ENCODE measurements around the gene LTB.

LTB gene

GRCh38 chr6:31547727-31548543 lies 34.3 kb downstream of the LTB start:
- DNase-seq (ENCODE audit: low read depth): no peak

DNA sequence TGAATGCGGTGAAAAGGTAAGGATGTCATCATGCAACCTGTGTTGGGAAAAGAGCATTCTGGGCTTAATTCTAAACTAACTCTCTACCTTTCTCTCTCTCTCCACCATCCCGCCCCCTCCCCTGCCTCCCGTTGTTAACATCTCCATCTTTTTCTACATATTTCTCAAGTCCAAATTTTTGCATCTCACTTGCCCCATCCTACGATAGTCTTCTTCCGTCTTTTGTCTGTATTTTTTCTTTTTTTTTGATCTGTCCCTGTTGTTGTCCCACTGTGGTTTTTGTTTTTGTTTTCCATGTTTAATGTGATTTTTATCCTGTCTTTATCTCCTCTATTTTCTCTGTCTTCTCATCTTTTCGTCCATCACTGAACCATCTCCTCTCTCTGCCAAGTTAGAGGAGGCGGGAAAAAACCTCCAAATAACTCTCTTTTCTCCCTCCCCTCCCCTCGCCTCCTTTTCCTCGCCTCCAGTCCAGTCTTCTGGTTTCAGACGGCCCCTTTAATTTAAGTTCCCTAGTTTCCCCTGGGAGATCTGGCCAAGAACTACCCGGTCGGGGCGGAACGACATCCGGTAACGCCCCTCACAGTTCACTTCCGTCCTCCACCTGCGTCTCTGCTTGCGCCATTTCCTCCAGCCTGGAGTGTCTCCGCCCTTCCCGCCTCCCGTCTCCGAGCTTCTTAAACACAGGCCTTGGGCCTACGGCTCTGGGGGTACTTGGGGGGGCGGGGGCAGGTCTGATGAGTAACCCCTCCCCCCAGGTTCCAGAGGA lies 35.1 kb downstream of the LTB start, which contains the start of gene NFKBIL1:
Gene NFKBIL1 (plus strand): TSS at position 651 of the 769 bp plus-strand sequence. CDS start 87 bp downstream, at position 738.
- peak; percentile 81 for DNase-seq (ENCODE audit: low read depth)

DNA sequence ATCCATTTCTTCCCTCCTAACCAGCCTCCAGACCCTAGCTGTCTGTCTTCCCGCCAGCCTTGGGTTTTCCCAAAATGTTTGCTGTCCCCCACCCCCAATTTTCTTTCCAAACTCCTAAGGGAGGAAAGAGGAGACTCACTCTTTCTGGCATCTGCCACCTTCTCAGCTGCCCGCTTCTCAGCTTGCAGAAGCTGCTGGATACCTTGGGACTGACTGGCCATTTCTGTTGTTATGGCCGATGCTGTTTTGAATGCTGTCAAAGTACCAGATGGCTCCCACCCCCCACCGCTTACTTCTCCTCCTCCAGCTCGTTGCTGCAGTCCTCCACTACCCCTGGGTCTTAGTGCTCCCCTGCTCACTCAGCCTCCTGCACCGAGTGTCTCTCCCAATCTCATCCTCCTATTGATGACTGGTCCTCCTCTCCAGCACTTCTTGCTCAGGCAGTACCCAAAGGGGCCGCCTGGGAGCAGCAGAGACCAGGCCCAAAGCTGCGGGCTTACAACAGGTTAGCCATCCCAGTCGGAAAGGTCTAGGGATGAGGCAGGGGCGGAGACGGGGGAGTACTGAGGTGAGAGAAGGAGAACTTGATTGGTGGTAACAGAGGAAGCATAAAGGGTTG lies 35.8 kb downstream of the LTB start, which contains the start of gene ATP6V1G2:
Gene ATP6V1G2 (minus strand): TSS at position 270 of the 619 bp plus-strand sequence. CDS start 49 bp downstream, at position 221.
- DNase-seq (ENCODE audit: low read depth): peak; percentile 66

GRCh38 chr6:31545291-31545690 lies 36.9 kb downstream of the LTB start:
- DNase-seq (ENCODE audit: low read depth): no peak

- DNase-seq (ENCODE audit: low read depth): no peak
Observed at GRCh38 chr6:31544676-31545075, 37.5 kb downstream of the LTB start.

DNA sequence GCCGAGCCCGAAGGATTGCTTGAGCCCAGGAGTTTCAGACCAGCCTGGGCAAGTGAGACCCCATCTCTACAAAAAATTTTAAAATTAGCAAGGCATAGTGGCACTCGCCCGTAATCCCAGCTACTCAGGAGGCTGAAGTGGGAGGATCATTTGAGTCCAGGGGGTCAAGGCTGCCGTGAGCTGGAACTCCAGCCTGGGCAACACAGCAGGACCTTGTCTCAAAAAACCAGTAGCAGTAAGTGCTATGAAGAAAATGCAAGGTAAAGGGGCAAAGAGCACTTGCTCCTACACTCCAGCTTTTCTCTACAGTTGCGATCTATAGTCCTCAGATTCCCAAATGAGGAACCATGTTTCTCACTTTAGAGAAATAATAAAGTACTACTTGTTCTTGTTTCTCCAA lies 38.6 kb downstream of the LTB start:
- DNase-seq (ENCODE audit: low read depth): no peak

DNA sequence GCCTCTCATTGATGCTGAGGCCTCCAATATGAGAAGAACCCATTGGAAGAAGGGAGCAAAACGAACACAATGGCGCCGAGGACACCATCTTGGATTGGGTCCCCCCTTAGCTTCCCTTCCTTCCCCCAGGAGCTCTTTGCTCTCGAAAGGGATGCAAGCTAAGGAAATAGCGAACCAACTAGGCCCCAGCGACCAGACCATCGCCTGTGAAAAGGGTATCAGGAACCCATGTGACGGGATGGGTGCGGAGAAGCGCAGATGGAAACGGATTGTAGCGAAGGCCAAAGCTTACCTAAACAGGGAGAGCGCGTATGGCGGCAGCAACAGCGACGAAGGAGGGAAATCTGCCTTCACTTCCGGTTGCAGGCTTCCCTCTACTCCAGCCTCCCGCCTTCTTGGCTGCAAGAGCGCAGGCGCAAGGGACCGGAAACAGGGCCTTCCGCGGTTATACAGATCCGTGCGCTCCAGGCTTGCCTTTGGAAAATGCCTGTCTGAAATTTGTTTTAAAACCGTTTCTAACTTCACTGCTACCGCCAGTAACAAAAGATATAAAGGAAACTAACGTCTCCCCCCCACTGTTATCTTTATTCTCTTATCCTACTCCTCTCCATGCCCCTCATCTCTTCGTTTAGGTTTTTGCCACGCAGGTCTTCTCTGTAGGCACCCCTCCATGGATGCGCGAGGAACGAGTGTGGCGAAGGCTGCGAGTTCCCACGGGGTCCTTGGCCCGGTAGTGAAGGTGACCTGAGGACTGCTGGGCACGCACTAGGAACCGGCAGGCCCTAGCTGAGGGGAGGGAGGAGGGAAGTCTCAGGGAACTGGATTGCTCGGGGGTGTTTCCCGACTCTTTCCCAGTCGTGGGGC lies 40.3 kb downstream of the LTB start, which contains the start of gene DDX39B:
Gene DDX39B (minus strand): TSS at position 346 of the 864 bp plus-strand sequence. CDS start 1,471 bp downstream, outside the sequence.
- DNase-seq (ENCODE audit: low read depth): peak; percentile 93

DNA sequence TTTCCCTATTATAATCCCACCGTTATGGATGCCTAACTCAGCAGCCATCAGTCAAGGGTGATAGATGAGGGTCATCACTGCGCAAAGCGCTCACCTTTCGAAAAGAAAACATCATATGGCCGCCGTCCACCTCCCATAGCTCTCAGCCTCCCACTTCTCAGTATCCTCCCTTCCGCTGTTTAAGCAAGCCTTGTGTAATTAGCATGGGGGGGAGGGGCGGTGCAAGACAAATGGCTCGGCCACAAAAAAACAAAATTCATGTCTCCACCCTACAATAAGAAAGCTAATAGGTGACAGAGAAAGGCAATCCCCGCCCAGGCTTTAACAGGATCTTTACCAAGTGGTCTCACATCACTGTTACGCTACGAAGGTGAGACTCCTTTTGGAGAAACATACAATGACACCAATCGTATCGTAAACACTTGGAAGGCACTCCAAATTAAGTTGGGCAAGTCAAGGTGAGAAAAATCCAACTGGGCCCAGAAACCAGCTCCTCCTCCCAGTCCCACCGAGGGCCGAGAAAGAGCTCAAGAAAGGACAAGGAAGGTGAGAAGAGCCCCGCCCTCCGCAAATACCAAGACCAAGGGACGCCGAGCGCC lies 41.1 kb downstream of the LTB start:
- peak; percentile 41 for DNase-seq (ENCODE audit: low read depth)

- DNase-seq (ENCODE audit: low read depth): no peak
Observed at GRCh38 chr6:31540640-31541039, 41.6 kb downstream of the LTB start.

- DNase-seq (ENCODE audit: low read depth): no peak
Observed at GRCh38 chr6:31538805-31539400, 43.3 kb downstream of the LTB start.

DNA sequence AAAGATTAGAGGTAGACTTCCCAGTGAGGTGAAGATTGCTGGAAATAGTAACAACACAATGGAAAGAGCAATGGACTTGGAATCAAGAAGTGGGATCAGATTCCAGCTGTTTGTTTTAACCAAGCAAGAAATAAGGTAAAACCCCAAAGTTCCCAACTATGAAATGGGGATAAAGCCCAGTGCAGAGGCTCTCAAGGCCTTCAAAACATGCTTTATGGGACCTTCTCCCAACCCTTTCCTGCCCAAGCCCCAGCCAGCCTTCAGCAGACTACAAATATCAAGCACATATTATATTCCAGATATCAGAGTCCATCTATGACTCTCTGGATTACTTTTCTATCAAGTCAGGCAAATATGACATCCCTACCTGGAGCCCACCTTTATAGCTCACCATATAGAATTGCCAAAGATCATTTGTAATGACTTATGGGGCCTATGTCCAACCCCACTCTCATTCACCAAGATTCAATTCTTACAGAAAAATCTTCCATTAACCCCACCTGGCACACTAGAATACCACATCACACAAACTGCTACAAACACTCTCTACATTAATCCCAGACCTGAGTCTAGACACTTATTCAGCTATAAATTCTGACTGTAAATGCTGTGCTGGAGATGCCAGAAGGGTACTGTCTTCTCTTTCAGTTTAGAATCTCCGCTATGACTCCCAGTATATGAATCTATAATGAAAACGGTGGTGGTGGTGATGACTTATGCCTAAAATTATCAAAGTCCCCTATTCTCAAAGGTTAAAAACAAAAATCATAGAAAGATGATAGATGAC lies 46.5 kb downstream of the LTB start:
- no peak for DNase-seq (ENCODE audit: low read depth)

DNA sequence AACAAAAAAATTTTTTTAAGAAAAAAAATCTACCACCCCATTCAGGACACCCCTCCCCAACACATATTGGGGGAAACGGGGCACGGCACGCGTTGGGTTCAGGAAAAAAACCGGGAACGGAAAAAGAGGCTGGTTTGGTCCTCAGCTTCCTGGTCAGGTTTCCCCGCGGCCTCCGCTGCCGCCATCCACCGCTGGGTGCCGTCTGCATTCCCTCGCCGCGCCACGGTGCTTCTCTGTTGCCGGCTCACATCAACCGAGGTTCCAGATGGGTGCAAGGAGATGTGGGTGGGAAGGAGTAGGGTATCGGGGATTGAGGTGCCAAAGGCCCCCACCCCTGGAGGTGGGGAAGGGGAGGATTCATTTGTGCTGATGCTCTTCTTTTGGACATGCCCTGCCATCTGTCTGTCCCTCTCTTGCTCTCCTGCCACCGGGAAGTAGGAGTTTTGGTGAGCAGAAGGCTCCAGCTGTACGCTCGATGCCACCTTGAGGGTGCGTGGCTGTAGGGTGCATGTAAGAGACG lies 47.6 kb downstream of the LTB start:
- no peak for DNase-seq (ENCODE audit: low read depth)

DNA sequence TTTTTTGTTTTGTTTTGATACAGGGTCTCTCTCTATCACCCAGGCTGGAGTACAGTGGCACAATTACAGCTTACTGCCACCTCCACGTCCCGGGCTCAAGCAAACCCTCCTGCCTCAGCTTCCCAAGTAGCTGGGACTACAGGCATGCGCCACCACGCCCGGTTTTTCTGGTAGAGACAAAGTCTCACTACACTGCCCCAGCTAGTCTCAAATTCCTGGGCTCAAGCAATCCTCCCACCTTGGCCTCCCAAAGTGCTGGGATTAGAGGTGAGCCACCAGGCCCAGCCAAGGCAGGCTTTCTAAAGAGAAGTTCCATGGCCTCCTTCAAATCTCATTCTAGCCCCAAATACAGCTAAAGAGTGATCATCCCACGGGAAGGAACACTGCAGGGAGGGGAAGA lies 48.2 kb downstream of the LTB start:
- DNase-seq (ENCODE audit: low read depth): no peak

DNA sequence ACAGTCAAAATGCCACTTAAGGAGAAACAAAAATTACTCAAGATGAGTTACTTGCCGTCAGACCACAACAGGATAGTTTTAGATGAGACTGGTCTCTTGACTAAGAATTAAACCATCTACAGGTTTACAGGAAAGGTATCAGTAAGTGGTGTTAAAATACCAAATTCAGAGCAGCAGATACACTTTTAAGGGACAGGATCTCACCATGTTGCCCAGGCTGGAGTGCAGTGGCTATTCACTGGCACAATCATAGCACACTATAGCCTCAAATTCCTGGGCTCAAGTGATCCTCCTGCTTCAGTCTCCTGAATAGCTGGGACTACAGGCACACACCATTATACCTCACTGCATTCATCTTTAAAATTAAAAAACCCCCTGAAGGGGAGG lies 48.8 kb downstream of the LTB start:
- no peak for DNase-seq (ENCODE audit: low read depth)

DNA sequence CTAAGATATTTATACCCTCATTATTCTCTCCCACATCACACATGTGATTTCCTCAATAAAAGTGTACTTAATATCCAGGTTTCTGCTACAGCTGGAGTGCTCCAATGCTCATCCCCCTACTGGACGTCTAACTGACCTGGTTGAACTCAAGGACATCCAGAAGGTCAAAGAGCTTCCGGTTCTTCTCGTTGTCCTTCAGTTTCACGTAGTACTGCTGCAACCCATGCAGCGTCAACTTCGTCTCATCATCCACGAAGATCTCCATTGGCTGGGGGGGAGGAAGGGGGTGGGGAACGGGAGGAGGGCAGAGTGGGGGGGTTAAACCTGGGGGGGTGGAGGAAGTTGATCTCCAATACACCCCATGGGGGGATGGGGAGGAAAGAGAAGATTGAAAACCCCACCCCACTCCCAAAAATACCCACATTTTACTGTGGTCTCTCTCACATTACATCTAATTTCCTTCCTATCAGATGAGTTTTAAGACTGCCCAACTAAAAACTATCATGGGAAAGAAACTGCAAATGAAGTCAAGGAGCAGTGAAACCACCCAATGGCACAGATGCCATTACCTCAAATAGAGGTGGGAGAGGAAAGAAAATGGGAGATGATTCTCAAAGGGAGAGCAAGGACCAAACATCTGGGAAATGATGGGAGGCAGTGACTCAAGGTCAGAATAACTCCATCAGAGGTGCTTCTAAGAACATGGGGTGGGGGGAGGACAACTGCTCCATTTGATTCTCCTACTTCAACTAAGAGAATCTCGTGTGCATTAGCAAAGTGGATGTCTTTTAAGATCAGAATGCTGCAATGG lies 49.4 kb downstream of the LTB start:
- DNase-seq (ENCODE audit: low read depth): no peak

DNA sequence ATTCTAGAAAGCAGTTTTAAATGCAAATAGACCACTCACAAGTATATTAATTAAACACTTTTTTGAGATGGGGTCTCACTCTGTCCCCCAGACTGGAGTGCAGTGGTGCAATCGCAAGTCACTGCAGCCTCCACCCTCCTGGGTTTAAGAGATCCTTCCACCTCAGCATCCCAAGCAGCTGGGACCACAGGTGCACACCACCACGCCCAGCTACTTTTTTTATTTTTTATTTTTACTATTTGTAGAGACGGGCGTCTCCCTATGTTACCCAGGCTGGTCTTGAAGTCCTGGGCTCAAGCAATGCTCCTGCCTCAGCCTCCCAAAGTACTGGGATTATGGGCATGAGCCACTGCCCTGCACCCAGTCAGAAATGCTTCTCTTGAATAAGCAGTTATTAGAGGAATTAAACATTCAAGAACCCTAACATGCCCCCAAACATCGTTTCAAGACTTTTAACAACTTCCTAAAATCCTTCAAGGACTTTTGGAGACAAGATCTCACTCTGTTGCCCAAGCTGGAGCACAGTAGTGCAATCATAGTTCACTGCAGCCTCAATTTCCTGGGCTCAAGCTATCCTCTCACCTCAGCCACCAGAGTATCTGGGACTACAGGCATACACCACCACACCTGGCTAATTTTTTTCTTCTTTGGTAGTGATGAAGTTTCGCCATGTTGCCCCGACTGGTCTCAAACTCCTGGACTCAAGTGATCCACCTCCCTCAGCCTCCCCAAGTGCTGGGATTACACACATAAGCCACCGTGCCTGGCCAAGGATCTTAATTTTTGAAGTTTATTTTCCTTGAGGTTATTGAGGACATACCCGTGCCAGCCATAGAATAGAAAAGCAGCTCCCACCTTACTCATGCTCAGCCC lies 50.2 kb downstream of the LTB start:
- DNase-seq (ENCODE audit: low read depth): no peak

DNA sequence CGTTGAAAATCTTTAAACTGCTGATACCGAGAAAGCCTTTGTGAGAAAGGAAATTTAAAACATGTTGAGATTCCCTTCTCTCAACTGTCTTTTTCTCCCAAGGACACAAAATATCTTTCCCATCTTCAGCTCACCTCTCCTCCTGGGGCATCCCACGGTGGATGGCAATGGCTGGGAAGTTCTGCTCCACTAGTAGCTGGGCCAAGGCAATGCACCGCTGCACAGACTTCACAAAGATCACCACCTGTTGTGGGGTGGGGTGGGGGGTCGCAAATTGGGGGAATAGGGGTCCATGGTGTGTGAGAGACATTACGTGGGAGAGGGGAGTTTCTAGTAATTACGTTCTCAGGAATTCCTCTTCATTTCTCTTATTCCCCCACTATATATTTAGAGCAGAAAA lies 51.1 kb downstream of the LTB start:
- DNase-seq (ENCODE audit: low read depth): no peak

DNA sequence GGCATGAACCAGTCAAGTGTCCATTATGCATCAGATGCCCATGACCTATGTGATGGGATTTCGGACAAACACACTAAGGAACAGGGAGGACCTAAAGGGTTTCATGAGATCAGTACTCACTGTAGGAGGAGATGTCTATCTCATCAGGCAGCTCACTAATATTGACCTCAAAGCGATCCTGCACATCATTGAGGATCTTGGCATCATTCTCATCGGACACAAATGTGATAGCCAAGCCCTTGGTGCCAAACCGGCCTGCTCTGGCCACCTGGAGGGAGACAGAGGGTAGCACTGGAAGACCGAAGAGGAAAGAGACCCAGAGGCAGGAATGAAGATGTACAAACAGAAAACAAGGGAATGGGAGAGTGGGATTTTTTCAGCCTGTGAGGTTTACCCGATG lies 51.6 kb downstream of the LTB start:
- DNase-seq (ENCODE audit: low read depth): no peak
